ENCODE data around the gene PRKAG2.
"Not testable (repeated sequence)": the region's sequence is repeated elsewhere in the genome, so short reads cannot be mapped to it uniquely, and the experiment has no call there.

PRKAG2 gene

DNA sequence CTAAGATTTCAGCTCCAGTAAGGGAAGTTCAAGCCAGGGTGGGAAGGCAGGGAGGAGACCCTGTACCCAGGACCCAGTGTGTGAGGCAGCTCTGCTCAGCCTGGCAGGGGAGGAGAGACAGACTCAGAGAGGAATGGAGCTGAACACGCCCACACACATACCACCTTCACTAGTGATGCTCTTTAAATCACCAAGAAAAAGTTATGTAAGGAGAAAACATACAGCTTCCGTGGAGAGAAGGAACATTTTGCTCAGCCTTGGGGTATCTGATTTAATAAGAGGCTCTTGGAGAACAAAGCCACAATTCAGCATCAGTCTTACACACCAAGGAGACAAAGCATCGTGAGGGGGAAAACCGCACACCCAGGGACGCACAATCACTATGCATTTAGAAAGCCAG, 62.9 kb downstream of the PRKAG2 start:
- no peak for DNase-seq

GRCh38 chr7:151813445-151813844, 63.5 kb downstream of the PRKAG2 start:
- DNase-seq: no peak

DNA sequence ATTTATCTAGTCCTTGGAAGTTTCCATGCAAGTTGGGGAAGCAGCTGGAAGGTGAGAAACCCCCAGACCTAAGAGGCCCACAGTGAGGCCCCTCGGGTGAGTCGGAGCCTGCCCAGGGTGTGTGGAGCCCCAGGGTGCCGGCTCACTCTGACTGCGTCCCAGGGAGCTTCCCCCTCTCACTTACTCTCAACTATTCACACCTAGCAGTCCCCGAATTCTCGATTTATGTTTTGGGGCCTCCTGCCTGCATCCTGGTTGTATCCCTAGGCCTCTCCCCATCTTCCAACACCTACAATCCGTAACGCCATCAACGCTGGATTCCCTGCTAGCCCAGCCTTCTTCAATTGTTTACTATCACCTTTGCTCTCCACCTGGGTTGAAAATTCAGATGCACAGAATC, 63.9 kb downstream of the PRKAG2 start:
- no peak for DNase-seq

- no peak for DNase-seq
Observed at GRCh38 chr7:151810441-151811232, 66.3 kb downstream of the PRKAG2 start.

GRCh38 chr7:151809864-151810170, 67.1 kb downstream of the PRKAG2 start:
- no peak for DNase-seq

- DNase-seq: no peak
Observed at GRCh38 chr7:151809146-151809863, 67.6 kb downstream of the PRKAG2 start.

DNA sequence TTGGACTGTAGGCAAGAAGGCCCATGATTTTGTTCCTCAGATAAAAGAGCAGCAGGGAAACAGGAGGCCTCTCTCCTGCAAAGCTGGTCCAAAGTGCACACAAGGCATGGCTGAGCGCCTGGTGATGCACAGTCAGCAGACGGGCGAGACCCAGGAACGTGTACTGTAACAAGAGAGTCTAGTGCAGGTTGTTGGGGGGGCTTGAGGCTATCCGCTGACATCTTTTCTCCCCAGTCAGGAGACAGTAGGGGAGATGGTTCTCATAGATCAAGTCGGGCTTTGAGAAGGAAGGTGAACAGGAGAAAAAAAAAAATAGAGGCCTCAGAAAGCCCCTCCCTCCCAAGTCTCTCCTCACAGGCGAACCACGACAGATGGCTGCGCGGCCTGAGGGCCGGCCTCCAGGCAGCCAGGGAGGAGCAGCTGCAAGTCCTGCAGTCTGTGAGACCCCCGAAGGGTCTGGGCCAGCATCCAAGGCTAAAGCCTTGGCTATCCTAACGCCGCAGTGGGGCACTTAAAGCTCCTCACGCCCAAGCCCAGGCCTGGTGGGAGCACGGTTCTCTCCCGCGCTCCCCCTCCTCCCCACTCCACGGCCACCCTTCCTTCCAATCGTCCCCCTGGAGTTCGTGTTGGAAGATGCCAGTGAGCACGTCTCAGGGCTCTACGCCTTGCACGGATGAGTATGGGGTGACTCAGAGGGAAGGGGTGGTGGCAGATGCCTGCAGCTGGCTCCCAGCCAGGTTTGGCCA, 68.3 kb downstream of the PRKAG2 start:
- no peak for DNase-seq

DNA sequence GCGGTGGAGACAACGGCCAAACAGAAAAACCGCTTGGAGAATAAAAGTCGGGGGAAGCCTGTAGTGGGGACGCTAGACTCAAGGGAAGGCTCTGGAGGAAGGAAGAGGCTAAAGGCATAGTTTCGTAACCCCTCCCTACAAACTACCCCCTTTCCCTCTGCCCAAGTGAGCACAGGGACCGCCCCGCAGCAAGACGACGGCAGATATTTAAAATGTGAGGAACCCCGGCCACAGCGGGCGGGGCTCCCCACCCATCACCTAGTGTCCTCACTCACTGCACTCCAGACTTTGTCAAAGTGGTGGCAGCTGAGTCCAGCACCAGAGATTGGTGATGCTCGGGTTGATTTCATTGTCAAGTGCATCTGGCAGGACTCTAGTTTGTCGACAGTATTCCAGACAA, 69.1 kb downstream of the PRKAG2 start:
- no peak for DNase-seq

DNA sequence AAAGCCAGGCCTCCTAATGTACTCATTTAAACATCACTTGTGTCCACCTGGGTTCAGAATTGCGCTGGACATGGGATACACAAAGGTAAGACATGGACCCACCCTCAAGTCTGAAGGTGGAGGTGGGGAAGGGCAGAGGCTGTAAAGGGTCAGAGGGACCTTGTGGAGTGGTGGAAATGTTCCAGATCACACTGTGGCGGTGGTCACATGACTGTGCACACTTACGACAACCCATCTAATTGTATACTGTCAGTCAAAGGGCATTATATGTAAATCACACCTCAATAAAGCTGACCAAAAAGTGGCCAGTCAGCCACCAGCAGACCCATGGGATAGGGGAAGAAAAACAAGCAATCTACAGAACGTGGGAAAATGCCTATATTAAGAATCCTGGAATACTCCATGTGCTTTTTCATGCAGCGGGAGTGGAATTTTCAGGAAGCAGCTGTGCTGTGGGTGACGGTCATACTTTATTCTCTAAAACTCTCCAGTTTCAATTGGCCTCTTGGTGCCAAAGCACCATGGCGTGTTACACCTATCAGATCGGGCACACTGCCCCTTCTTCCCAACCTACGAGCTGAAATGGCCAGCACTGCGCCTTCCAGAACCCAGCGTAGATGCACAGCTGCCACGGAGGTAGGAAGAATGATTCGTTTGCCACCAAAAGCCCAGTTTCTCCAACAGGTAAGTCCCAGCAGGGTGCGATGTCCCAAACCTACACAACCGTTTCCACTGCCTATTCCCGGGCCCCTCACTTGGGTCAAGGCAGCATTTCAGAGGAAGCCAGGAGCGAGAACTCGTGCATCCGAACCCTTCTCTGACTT, 69.8 kb downstream of the PRKAG2 start:
- DNase-seq: no peak

- no peak for DNase-seq
Observed at GRCh38 chr7:151806204-151806603, 70.7 kb downstream of the PRKAG2 start.

DNA sequence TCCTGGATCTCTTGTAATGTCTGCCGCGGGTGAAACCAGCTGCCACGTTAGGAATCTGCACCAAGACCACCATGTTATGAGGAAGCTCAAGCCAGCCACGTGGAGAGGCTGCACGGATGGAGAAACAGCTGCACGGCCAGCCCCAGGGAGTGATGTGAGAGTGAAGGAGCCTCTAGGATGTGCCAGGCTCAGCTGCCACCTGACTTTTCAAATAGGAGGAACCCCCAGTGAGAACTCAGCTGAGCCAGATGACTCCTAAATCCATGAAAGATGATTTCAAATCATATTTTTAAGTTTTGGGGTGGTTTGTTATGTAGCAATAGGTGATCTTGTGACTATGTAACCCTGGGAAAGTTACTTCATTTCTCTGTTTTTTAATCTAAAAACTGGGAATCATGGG, 71.7 kb downstream of the PRKAG2 start:
- DNase-seq: no peak

- DNase-seq: no peak
Observed at GRCh38 chr7:151804756-151805155, 72.2 kb downstream of the PRKAG2 start.

GRCh38 chr7:151803841-151804240, 73.1 kb downstream of the PRKAG2 start:
- no peak for DNase-seq

DNA sequence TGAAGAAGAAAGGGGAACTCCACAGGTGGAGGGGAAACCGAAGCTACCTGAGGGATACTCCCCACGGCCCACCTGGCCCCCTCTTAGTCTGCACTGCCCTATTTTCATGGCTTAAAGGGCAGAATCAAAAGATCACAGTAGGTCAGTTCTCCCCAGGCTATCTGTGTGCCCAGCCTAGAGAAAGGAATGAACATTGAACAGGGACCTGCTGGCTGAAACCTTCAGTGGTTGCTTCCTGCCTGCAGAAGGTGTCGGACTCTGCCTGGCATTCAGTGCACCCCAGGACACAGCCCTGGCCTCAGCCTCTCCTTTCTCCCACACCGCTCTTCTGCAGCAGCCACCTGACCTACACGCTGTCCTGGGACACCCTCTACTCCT, 74.5 kb downstream of the PRKAG2 start:
- DNase-seq: no peak

DNA sequence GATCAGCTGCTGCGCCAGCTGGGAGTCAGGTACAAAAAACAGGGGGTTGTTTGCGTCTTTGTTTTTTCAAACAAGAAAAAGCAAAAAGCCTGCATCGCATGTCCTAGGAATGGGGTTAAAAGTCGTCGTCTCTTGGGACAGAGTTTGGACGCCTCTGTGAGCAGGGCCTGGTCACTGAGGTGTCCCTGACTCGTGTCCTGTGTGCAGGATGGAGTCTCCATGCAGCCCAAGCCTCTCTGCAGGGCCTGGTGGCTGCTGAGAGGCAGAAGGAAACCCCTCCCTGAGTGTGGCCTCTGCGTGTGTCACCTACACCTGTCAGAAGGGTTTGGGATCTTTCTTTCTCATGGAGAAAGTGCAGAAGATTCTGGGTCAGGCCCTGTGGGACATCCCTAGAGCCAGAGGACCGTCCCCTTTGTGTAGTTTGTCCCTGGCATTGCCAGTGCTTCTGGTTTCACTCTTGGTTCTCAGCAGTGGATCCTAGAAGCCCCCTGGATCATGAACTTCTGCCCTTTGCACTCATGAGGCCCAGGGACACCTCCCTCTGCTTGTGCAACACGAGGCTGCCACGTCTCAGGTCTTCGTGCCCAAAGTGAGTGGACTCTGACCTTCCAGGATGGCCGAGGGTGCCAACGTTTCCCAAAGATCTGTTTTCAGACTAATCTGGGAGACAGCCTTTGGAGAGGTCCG, 75.0 kb downstream of the PRKAG2 start:
- no peak for DNase-seq

DNA sequence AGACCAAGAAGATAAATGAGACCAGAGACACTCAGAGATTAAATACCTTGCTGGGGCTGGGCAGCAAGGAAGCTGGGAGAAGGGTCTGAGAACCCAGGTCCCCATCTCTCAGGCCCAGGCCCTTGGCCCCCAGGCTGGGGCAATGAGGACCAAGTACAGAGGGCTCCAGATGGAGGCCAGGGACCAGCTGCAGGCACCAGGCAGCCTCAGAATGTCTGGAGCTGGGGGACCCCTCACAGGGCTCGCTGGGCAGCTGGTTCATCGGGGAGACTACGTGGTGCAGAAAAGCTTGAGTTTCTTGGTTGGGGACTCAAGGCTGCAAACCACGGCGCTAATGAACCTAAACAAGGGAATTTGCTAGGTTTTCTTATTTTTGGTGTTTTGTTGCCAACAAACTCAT, 75.6 kb downstream of the PRKAG2 start:
- no peak for DNase-seq

DNA sequence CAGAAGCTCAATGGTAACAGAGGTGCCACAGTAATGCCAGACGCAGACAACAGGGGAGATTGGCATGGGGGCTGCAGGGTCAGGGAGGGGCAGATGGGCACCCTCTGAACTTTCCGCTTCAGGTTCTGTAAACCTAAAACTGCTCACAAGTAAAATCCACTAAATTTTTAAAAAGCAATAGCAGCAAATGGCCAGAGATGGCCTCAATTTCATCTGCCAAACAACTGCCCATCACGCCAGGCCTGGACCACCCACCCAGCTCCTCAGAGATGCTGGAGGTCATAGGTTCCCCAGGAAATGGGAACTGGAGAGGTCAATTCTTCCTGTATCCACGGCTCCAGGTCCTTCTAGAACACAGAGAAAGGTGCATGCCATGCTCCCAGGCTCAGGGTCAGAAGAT, 76.1 kb downstream of the PRKAG2 start:
- no peak for DNase-seq

DNA sequence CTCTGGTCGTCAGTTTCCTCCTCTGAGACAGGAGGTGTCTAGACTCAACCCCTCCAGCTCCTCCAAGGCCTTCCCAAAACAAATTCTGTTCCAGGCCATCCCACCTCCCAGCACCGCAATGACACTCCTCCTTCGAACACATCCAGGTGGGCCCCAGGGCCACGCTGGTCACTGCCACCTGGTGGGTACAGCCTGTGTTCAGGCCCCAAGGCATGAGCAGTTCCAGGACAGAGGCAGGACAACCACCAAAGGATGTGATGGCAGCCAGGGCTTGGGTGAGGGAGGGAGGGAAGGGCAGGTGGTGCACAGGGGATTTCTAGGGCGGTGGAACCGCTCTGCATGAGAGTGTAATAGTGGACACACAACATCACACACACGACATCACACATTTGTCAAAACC, 76.5 kb downstream of the PRKAG2 start:
- no peak for DNase-seq

- DNase-seq: no peak
Observed at GRCh38 chr7:151799506-151799905, 77.4 kb downstream of the PRKAG2 start.

- DNase-seq: no peak
Observed at GRCh38 chr7:151798851-151799448, 78.0 kb downstream of the PRKAG2 start.

GRCh38 chr7:151797667-151798307, 79.1 kb downstream of the PRKAG2 start:
- not testable (repeated sequence) for DNase-seq

Measured in SIG-M5 (cell line).